GM18526 (cell line): ENCODE data around the gene RAB11FIP4.

Source experiments
- POLR2A ChIP-seq: IDR thresholded peaks from 3 replicates; pipeline ENCODE4 v1.6.1; 2011; ENCODE audit not compliant: insufficient read length; ENCODE audit errors: extremely low read depth

RAB11FIP4 gene

GRCh38 chr17:31585280-31585630 is 193.8 kb downstream of the RAB11FIP4 start:
- no peak for TF ChIP-seq POLR2A

- TF ChIP-seq POLR2A, result no peak
Measured at GRCh38 chr17:31586946-31587345, 195.5 kb downstream of the RAB11FIP4 start.

GRCh38 chr17:31587462-31587861 is 196.0 kb downstream of the RAB11FIP4 start:
- TF ChIP-seq POLR2A, result no peak
